ENCODE data around the gene IFNLR1.

Gene IFNLR1

GRCh38 chr1:24119859-24120756 lies 67.0 kb downstream of the IFNLR1 start:
- no peak for DNase-seq (ENCODE audit: low read depth)

- DNase-seq (ENCODE audit: low read depth), result no peak
These were observed 67.6 kb downstream of the IFNLR1 start for GRCh38 chr1:24119489-24119858.

GRCh38 chr1:24118410-24119242 lies 68.5 kb downstream of the IFNLR1 start:
- no peak for DNase-seq (ENCODE audit: low read depth)

- no peak for DNase-seq (ENCODE audit: low read depth)
These were observed 69.2 kb downstream of the IFNLR1 start for GRCh38 chr1:24117722-24118409.

GRCh38 chr1:24117132-24117531 lies 70.0 kb downstream of the IFNLR1 start:
- no peak for DNase-seq (ENCODE audit: low read depth)

GRCh38 chr1:24114753-24115152 lies 72.3 kb downstream of the IFNLR1 start:
- DNase-seq (ENCODE audit: low read depth), result no peak

- no peak for DNase-seq (ENCODE audit: low read depth)
These were observed 73.5 kb downstream of the IFNLR1 start for GRCh38 chr1:24113641-24114033.

GRCh38 chr1:24111996-24112779 lies 74.9 kb downstream of the IFNLR1 start, which contains the start of gene MYOM3:
TSS of gene MYOM3 (minus strand) at chr1:24112135. CDS start at chr1:24108636, 3,499 bp downstream.
- DNase-seq (ENCODE audit: low read depth), result no peak

GRCh38 chr1:24111262-24111995 lies 75.7 kb downstream of the IFNLR1 start:
- no peak for DNase-seq (ENCODE audit: low read depth)

GRCh38 chr1:24110642-24111261 lies 76.3 kb downstream of the IFNLR1 start:
- no peak for DNase-seq (ENCODE audit: low read depth)

- DNase-seq (ENCODE audit: low read depth), result no peak
These were observed 77.2 kb downstream of the IFNLR1 start for GRCh38 chr1:24109686-24110475.

GRCh38 chr1:24109166-24109483 lies 78.0 kb downstream of the IFNLR1 start:
- no peak for DNase-seq (ENCODE audit: low read depth)

GRCh38 chr1:24108334-24109165 lies 78.5 kb downstream of the IFNLR1 start:
- no peak for DNase-seq (ENCODE audit: low read depth)

- DNase-seq (ENCODE audit: low read depth), result no peak
These were observed 79.5 kb downstream of the IFNLR1 start for GRCh38 chr1:24107462-24108138.

GRCh38 chr1:24105368-24106160 lies 81.5 kb downstream of the IFNLR1 start:
- no peak for DNase-seq (ENCODE audit: low read depth)

- DNase-seq (ENCODE audit: low read depth), result no peak
These were observed 82.2 kb downstream of the IFNLR1 start for GRCh38 chr1:24104854-24105253.
